ENCODE results near the gene SLC6A12. TPM values are rescaled to one million over a fixed set of nuclear protein-coding genes. Genes with fewer than 3 reads are reported as not detected.

Gene SLC6A12
- total RNA-seq, 1 experiment from 2014 or later: not detected

DNA sequence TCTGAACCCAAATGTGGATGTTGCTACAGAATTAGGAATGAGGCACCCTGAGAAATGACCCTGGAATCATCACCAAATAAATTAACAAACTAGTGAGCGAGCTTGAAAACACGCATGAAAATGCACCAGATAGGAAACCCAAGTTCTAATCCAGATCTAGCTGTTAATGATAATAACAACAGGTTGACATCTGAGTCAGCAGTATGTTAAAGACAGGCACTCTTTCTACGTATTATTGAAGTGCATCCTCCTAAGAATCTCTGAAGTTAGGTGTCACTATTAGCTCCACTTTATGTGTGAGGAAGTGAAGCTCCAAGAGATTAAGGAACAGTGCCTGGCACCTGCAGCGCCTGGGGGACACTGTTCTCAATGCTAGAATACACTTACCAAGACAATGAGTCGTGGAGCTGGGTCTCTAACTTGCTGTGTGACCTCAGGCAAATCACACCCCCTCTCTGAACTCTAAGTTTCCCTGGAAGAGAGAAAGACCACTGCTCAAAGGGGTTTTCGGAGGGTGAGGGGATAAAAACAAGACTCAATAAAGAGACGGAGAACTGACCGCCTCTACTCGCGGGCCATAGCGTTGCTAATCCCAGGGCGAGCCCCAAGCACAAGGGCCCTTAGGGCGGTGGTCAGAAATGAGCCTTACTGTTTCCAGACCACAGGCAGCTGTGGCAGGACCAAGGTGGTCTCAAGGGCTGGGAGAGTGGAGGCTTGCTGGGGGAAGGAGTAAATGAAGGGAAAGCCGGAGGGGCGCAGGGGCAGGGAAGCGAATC, 2.1 kb downstream of the SLC6A12 start:
- intact Hi-C loops (cut with micrococcal nuclease): no loop called here

DNA sequence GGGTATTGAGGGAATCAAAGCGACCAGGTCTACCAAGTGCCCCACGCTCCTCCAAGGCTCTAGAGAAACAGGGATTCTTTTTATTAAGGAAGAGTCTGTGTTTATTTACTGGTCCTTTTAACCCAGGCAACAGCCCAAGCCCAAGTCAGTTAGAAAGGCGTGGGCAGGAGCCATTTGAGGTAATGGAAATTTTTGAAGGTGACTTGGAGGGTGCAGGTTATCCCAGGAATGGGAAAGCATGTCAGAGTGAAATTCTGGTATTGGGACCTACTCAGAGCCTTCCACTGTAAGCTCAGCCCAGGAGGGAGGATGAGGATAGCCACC, 2.9 kb downstream of the SLC6A12 start:
- Histone ChIP-seq H3K79me2 (ENCODE audit: low read length) (no peaks in the 10 kb centered on the region), H3K27me3 (ENCODE audit: low read length) (peaks cover 44% of the 10 kb centered on the region), H2AFZ (ENCODE audit: low read length) (no peak overlapping the region), H3K9me3 (ENCODE audit: low read length) (no peaks in the 10 kb centered on the region), H3K9ac (ENCODE audit: low read length) (no peak overlapping the region), H3K4me3 (ENCODE audit: low read length) (no peak overlapping the region), H4K20me1 (ENCODE audit: low read length) (no peaks in the 10 kb centered on the region), H3K4me1 (ENCODE audit: insufficient read depth, low read length) (no peaks in the 10 kb centered on the region), H3F3A (ENCODE audit: low read length, unreplicated experiment) (no peaks in the 10 kb centered on the region), H3K27ac (ENCODE audit: low read length) (no peak overlapping the region), H3K9me2 (replicated peaks; ENCODE audit: low read length) (no peaks in the 10 kb centered on the region), H3K4me2 (ENCODE audit: low read length) (no peak overlapping the region), H3K36me3 (ENCODE audit: low read depth, low read length) (no peaks in the 10 kb centered on the region)
- ATAC-seq (no peak), DNase-seq (no peak)
- ChIA-PET POLR2A (ENCODE audit: unreplicated experiment) (no interaction called here), CTCF (no interaction called here)
- TF ChIP-seq EZH2phosphoT487 (IDR thresholded peaks at IDR 0.05; ENCODE audit: borderline replicate concordance, low read length): no peak
- no peak for TF ChIP-seq CTCF (conservative IDR thresholded peaks at IDR 0.05; ENCODE audit: low read depth, low read length)
- no peak for TF ChIP-seq EZH2 (IDR thresholded peaks at IDR 0.05; ENCODE audit: low read length, unreplicated experiment)
- intact Hi-C loops (cut with micrococcal nuclease): no loop called here
- no TSS peak for BruUV-seq (replicated peaks)

More for the DNA sequence above, 2.1 kb downstream of the SLC6A12 start:
- Histone ChIP-seq H3K9ac (ENCODE audit: low read length) (no peak overlapping the region), H3K9me3 (ENCODE audit: low read length) (no peaks in the 10 kb centered on the region), H3K27me3 (ENCODE audit: low read length) (peaks cover 37% of the 10 kb centered on the region), H3K4me2 (ENCODE audit: low read length) (no peak overlapping the region), H2AFZ (ENCODE audit: low read length) (no peak overlapping the region), H3F3A (ENCODE audit: low read length, unreplicated experiment) (no peaks in the 10 kb centered on the region), H3K27ac (ENCODE audit: low read length) (no peak overlapping the region), H3K79me2 (ENCODE audit: low read length) (no peaks in the 10 kb centered on the region), H3K36me3 (ENCODE audit: low read depth, low read length) (no peaks in the 10 kb centered on the region), H3K4me3 (ENCODE audit: low read length) (no peak overlapping the region), H3K9me2 (replicated peaks; ENCODE audit: low read length) (no peaks in the 10 kb centered on the region), H4K20me1 (ENCODE audit: low read length) (no peaks in the 10 kb centered on the region), H3K4me1 (ENCODE audit: insufficient read depth, low read length) (no peaks in the 10 kb centered on the region)
- no peak for TF ChIP-seq EZH2phosphoT487 (IDR thresholded peaks at IDR 0.05; ENCODE audit: borderline replicate concordance, low read length)
- TF ChIP-seq CTCF (conservative IDR thresholded peaks at IDR 0.05; ENCODE audit: low read depth, low read length): no peak
- TF ChIP-seq EZH2 (IDR thresholded peaks at IDR 0.05; ENCODE audit: low read length, unreplicated experiment): no peak
- ChIA-PET POLR2A (ENCODE audit: unreplicated experiment) (no interaction called here), CTCF (no interaction called here)
- BruUV-seq (replicated peaks): no TSS peak
- no peak for ATAC-seq
- DNase-seq: no peak

DNA sequence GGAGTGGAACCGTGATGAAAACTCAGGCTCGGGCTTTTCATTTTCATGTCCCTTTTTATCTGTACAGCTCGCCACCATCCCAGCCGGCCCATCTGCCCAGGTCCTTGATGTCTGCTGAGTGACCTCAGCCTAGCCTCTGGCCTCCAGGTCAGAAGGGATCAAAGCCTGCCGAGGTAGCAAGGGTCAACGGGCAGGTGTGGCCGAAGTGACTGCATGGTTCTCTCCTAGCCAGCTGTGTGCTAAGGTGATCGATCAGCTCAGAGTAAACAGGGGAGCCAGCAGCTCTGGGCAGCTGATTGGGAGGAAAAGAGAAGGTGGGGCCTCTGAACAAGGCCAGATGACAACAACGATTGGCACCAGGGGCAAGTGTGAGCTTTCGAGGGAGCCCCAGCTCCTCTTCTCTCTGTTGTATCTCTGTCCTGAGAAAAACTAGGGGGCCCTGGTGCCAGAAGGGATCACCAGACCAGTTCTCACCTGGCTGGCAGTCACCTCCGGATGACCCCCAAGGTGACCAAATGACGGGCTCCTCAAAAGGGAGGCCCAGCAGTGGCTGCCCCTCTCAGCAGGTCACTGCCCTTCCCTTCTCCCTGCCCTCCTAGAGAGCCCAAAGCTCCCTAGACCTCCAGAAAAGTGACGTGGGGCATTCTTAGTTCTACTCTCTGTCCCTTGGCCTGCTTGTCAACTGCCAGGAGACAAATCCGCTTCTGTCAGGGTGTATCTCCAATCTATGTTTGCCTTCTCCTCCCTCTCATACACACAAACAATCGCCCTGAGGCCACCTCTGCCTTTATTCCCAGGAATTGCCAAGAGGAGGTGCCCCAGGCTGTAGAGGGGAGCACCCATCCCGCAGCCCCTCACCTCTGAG, 3.4 kb downstream of the SLC6A12 start:
- Histone ChIP-seq H3F3A (ENCODE audit: low read length, unreplicated experiment) (no peaks in the 10 kb centered on the region), H3K9ac (ENCODE audit: low read length) (no peak overlapping the region), H3K27ac (ENCODE audit: low read length) (no peak overlapping the region), H3K27me3 (ENCODE audit: low read length) (peaks cover 44% of the 10 kb centered on the region), H3K79me2 (ENCODE audit: low read length) (no peaks in the 10 kb centered on the region), H3K4me2 (ENCODE audit: low read length) (no peak overlapping the region), H3K4me3 (ENCODE audit: low read length) (no peak overlapping the region), H3K36me3 (ENCODE audit: low read depth, low read length) (no peaks in the 10 kb centered on the region), H2AFZ (ENCODE audit: low read length) (no peak overlapping the region), H4K20me1 (ENCODE audit: low read length) (no peaks in the 10 kb centered on the region), H3K9me3 (ENCODE audit: low read length) (no peaks in the 10 kb centered on the region), H3K4me1 (ENCODE audit: insufficient read depth, low read length) (no peaks in the 10 kb centered on the region), H3K9me2 (replicated peaks; ENCODE audit: low read length) (no peaks in the 10 kb centered on the region)
- TF ChIP-seq EZH2 (IDR thresholded peaks at IDR 0.05; ENCODE audit: low read length, unreplicated experiment): no peak
- TF ChIP-seq EZH2phosphoT487 (IDR thresholded peaks at IDR 0.05; ENCODE audit: borderline replicate concordance, low read length): no peak
- TF ChIP-seq CTCF (conservative IDR thresholded peaks at IDR 0.05; ENCODE audit: low read depth, low read length): no peak
- intact Hi-C loops (cut with micrococcal nuclease): no loop called here
- no peak for DNase-seq
- ATAC-seq: no peak
- POLR2A ChIA-PET (ENCODE audit: unreplicated experiment): no interaction called here
- CTCF ChIA-PET: no interaction called here
- BruUV-seq (replicated peaks): no TSS peak
